HG03066 (cell line): ENCODE data around the gene ROBO1.

ENCODE experiments used
- ATAC-seq: cut with Tn5 transposase; IDR thresholded peaks from one replicate; pipeline ENCODE4 v1.9.1; 2021; ENCODE audit warnings: low read depth; ENCODE audit not compliant: unreplicated experiment

The ROBO1 gene

GRCh38 chr3:79672075-79672474 is 95.7 kb downstream of the ROBO1 start:
- no peak for ATAC-seq

GRCh38 chr3:79670178-79670577 is 97.6 kb downstream of the ROBO1 start:
- ATAC-seq, result no peak

GRCh38 chr3:79664455-79664854 is 103.3 kb downstream of the ROBO1 start:
- ATAC-seq, result no peak

- ATAC-seq, result no peak
Measured at GRCh38 chr3:79661896-79662295, 105.9 kb downstream of the ROBO1 start.

- no peak for ATAC-seq
Measured at GRCh38 chr3:79657076-79657475, 110.7 kb downstream of the ROBO1 start.

GRCh38 chr3:79654019-79654418 is 113.8 kb downstream of the ROBO1 start:
- ATAC-seq, result no peak

GRCh38 chr3:79653266-79653830 is 114.5 kb downstream of the ROBO1 start:
- no peak for ATAC-seq

- no peak for ATAC-seq
Measured at GRCh38 chr3:79651536-79652065, 116.2 kb downstream of the ROBO1 start.

- no peak for ATAC-seq
Measured at GRCh38 chr3:79639855-79640254, 127.9 kb downstream of the ROBO1 start.

GRCh38 chr3:79636372-79636771 is 131.4 kb downstream of the ROBO1 start:
- no peak for ATAC-seq

GRCh38 chr3:79632842-79633241 is 135.0 kb downstream of the ROBO1 start:
- no peak for ATAC-seq

- no peak for ATAC-seq
Measured at GRCh38 chr3:79618883-79619282, 148.9 kb downstream of the ROBO1 start.

- ATAC-seq, result no peak
Measured at GRCh38 chr3:79606414-79606813, 161.4 kb downstream of the ROBO1 start.

- ATAC-seq, result no peak
Measured at GRCh38 chr3:79604681-79605080, 163.1 kb downstream of the ROBO1 start.

GRCh38 chr3:79602385-79602784 is 165.4 kb downstream of the ROBO1 start:
- no peak for ATAC-seq

GRCh38 chr3:79598594-79598993 is 169.2 kb downstream of the ROBO1 start:
- no peak for ATAC-seq

- no peak for ATAC-seq
Measured at GRCh38 chr3:79597709-79598108, 170.1 kb downstream of the ROBO1 start.

- ATAC-seq, result no peak
Measured at GRCh38 chr3:79587150-79587549, 180.6 kb downstream of the ROBO1 start.

- ATAC-seq, result no peak
Measured at GRCh38 chr3:79586232-79586631, 181.6 kb downstream of the ROBO1 start.

GRCh38 chr3:79572930-79573329 is 194.9 kb downstream of the ROBO1 start:
- ATAC-seq, result no peak

- no peak for ATAC-seq
Measured at GRCh38 chr3:79568938-79569337, 198.9 kb downstream of the ROBO1 start.

- ATAC-seq, result peak; percentile 87
Measured at GRCh38 chr3:79564192-79564591, 203.6 kb downstream of the ROBO1 start.

GRCh38 chr3:79560698-79561097 is 207.1 kb downstream of the ROBO1 start:
- no peak for ATAC-seq
